ENCODE results near the gene MYADM. TPM values are rescaled to one million over a fixed set of nuclear protein-coding genes. Genes with fewer than 3 reads are reported as not detected.

MYADM gene
- total and polyA plus RNA-seq, 4 donors = 48.5 to 245 (median 79.1) TPM

DNA sequence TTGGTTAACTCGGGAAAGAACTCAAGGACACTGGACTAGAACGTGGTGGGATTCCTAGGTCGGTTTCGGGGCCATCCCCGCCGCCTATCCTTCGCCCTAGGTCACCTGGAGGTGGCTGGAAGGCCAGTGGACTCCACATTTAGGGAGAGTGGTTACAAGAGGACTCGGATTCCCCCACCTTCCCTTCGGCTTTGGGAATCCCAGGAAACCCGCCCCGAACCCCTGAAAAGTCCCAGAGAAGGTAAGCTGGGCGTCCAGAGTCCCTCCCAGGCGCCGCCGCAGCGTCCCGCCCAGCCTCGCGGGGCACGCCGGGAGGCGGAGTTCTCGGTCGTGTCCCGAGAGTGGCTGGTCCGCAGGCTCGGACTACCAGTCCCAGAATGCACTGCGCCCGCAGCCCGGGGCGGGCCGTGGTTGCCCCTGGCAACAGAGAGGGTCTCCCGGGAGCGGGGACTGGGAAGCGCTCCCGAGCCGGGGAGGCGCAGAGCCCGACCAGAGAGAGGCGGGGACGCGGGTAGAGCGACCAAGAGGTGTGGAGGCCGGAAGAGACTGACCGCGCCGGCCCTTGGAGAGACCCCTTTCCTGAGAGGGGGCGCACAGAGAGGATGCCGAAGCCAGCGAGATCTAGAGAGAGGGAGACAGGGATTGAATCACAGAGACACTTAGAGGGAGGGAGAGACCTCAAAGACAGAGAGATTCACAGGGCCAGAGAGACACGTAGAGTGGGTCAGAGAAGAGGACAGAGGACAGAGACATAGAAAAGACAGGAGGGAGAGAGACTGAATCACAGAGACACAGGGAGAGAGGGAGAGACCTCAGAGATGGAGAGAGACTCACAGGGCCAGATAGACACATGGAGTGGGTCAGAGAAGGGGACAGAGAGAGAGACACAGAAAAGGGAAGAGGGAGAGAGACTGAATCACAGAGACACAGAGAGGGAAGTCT, 11.7 kb downstream of the MYADM start:
- peak; percentile 98 to 99 (median 98) for DNase-seq
- peak; percentile 97 for ATAC-seq (ENCODE audit: insufficient read depth, low FRiP score)
- Histone ChIP-seq H3K36me3 (ENCODE audit: control insufficient read depth in 4 of 4, insufficient read depth in 4 of 4, low read length in 4 of 4) (peaks cover 4 to 14% (median 7%) of the 10 kb centered on the region in 4 donors), H3K27me3 (ENCODE audit: control insufficient read depth in 3 of 3, insufficient read depth in 3 of 3, low read length in 2 of 3) (peaks cover 2 to 36% (median 27%) of the 10 kb centered on the region in 3 donors), H3K4me3 (peak overlapping the region; percentile 35), H3K4me1 (ENCODE audit: control insufficient read depth in 5 of 5, insufficient read depth in 5 of 5, low read length in 5 of 5) (peaks cover 0 to 13% (median 8%) of the 10 kb centered on the region in 5 donors), H3K9ac (ENCODE audit: insufficient read depth in 1 of 2, low read length in 2 of 2) (peak overlapping the region; percentile 43 to 50), H3K9me3 (ENCODE audit: control insufficient read depth in 4 of 4, insufficient read depth in 3 of 4, low read length in 3 of 4) (no peaks in the 10 kb centered on the region), H3K27ac (ENCODE audit: low read depth in 1 of 2, low read length in 1 of 2) (peak overlapping the region in 1 of 2 donors; percentile 57)
- WGBS, 2 donors = 1 to 2% methylated on average over 50 to 51 of the region's 51 CpGs
- TF ChIP-seq, protein P1, sequence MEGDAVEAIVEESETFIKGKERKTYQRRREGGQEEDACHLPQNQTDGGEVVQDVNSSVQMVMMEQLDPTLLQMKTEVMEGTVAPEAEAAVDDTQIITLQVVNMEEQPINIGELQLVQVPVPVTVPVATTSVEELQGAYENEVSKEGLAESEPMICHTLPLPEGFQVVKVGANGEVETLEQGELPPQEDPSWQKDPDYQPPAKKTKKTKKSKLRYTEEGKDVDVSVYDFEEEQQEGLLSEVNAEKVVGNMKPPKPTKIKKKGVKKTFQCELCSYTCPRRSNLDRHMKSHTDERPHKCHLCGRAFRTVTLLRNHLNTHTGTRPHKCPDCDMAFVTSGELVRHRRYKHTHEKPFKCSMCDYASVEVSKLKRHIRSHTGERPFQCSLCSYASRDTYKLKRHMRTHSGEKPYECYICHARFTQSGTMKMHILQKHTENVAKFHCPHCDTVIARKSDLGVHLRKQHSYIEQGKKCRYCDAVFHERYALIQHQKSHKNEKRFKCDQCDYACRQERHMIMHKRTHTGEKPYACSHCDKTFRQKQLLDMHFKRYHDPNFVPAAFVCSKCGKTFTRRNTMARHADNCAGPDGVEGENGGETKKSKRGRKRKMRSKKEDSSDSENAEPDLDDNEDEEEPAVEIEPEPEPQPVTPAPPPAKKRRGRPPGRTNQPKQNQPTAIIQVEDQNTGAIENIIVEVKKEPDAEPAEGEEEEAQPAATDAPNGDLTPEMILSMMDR (IDR thresholded peaks at IDR 0.05; ENCODE audit: control extremely low read depth, extremely low read depth) = no peak

GRCh38 chr19:53880711-53881481, 13.2 kb downstream of the MYADM start:
- TF ChIP-seq, protein P1 (IDR thresholded peaks at IDR 0.05; ENCODE audit: control extremely low read depth, extremely low read depth) = no peak
- Histone ChIP-seq H3K36me3 (ENCODE audit: control insufficient read depth in 4 of 4, insufficient read depth in 4 of 4, low read length in 4 of 4) (peaks cover 0 to 7% (median 2%) of the 10 kb centered on the region in 4 donors), H3K27me3 (ENCODE audit: control insufficient read depth in 3 of 3, insufficient read depth in 3 of 3, low read length in 2 of 3) (peaks cover 2 to 49% (median 38%) of the 10 kb centered on the region in 3 donors), H3K4me1 (ENCODE audit: control insufficient read depth in 5 of 5, insufficient read depth in 5 of 5, low read length in 5 of 5) (peaks cover 0 to 13% (median 8%) of the 10 kb centered on the region in 5 donors), H3K9ac (ENCODE audit: insufficient read depth in 1 of 2, low read length in 2 of 2) (no peak overlapping the region), H3K4me3 (no peak overlapping the region), H3K27ac (ENCODE audit: low read depth in 1 of 2, low read length in 1 of 2) (no peak overlapping the region), H3K9me3 (ENCODE audit: control insufficient read depth in 4 of 4, insufficient read depth in 3 of 4, low read length in 3 of 4) (no peaks in the 10 kb centered on the region)
- ATAC-seq (ENCODE audit: insufficient read depth, low FRiP score) (no peak), DNase-seq (no peak)
- 27 to 33% methylated on average over 6 of the region's 6 CpGs for WGBS, 2 donors

- Histone ChIP-seq H3K4me3 (no peak within 1 kb of the TSS), H3K9ac (ENCODE audit: insufficient read depth in 1 of 2, low read length in 2 of 2) (no peak within 1 kb of the TSS), H3K27me3 (ENCODE audit: control insufficient read depth in 3 of 3, insufficient read depth in 3 of 3, low read length in 2 of 3) (peaks cover 2 to 49% (median 41%) of the 10 kb centered on the region in 3 donors), H3K27ac (ENCODE audit: low read depth in 1 of 2, low read length in 1 of 2) (no peak within 1 kb of the TSS), H3K4me1 (ENCODE audit: control insufficient read depth in 5 of 5, insufficient read depth in 5 of 5, low read length in 5 of 5) (peaks cover 0 to 13% (median 8%) of the 10 kb centered on the region in 5 donors), H3K36me3 (ENCODE audit: control insufficient read depth in 4 of 4, insufficient read depth in 4 of 4, low read length in 4 of 4) (peaks cover 0 to 2% (median 0%) of the 10 kb centered on the region in 4 donors), H3K9me3 (ENCODE audit: control insufficient read depth in 4 of 4, insufficient read depth in 3 of 4, low read length in 3 of 4) (no peaks in the 10 kb centered on the region)
- ATAC-seq (ENCODE audit: insufficient read depth, low FRiP score) (no peak), DNase-seq (peak in 2 of 3 donors; percentile 19 to 25)
- TF ChIP-seq, protein P1 (IDR thresholded peaks at IDR 0.05; ENCODE audit: control extremely low read depth, extremely low read depth) = peak; percentile 16
- 2 to 3% methylated on average over 33 to 49 of the region's 49 CpGs for WGBS, 2 donors
Observed at GRCh38 chr19:53881482-53882390, 14.1 kb downstream of the MYADM start, which contains the start of gene PRKCG. PRKCG (plus strand) TSS chr19:53882197; CDS start chr19:53882495, 298 bp downstream.
